Stimulated activated CD8-positive, alpha-beta memory T cell treated with anti-CD3 and anti-CD28 coated beads, Interleukin-15, amount 100 ng/mL, for 48 hours (primary cell): Measurements from ENCODE around the gene PLA2G2D.

Source experiments
- DNase-seq, 2 donors: peaks; one replicate each; pipeline ENCODE4 v3.0.0-alpha.2; 2020; ENCODE audit warnings: low read depth in 2 of 2

The PLA2G2D gene

DNA sequence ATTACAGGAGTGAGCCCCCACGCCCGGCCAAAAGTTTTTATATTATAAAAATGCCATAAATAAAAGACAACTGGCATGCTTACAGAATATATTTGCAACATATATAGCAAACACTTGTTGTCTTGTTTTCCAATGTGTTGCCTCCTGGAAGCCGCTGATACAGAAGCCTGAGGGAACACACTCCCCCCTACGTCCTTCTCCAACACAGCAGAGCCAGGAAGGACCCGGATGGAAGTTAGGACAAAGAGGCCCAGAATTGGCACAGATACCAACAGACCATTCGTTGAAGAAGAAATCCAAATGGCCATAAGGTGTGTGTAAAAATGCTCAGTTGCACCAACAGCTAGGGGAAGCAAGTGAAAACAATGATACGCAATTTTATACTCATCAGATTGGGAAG lies 50.6 kb downstream of the PLA2G2D start:
- DNase-seq, result no peak

DNA sequence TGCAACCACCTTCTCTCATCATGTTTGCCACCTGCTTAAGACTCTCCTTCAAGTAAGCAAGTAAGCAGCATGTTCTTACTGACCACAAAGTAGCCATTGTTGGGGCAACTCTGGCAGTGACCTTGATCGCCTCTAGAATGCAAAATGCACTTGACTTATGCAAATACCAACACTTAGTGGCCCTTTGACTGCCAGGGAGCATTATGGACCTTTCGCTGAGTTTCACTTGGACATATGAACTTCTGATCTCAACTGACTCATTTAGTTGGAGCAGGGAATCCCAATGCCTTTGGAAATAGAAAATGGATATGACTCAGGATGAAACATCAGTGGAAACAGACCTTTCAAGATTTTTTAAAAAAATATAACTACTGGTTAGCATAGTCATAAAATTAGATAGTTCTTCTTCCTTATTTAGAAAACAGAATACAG lies 55.5 kb downstream of the PLA2G2D start:
- no peak for DNase-seq
